ENCODE measurements around the gene TAS2R60. TPM values are rescaled to one million over a fixed set of nuclear protein-coding genes. Genes with fewer than 3 reads are reported as not detected.

Gene TAS2R60
- total and polyA plus RNA-seq, 9 of the 15 experiments (the other 6 are each of a cell fraction or from before 2014, with no cell fraction given): 0.08 TPM; not detected in 8

DNA sequence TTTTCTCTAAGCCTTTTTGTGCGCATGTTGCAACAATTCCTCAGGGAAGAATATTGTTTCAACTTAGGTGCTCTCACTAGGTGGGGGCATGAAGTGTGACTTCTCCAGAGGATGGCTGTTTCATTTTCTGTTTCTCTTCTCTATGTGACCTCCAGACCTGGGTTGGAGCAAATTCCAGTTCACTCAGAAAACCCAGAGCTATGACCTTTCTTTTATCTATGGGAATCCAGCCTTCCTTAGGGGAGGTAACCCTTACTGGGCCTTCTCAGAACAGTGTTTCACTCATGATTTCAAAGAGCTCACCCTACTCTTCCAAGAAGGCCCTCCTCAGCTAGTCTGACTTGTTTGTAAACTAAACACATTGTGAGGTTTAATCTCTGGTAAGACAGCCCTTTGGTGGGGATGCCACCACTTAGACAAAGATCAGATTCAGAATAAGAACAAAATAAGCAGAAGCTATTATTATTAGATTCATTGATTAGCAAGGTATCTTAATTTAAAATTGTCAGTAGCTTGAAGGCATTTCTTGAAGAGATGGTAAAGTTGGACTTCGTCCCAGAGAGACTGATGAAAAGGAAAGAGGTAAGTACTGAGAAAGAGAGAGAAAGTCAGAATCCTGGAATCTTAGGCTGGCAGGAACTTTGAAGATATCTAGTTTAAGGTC, 16.6 kb upstream of the TAS2R60 start (continued):
- TF ChIP-seq, protein P1, sequence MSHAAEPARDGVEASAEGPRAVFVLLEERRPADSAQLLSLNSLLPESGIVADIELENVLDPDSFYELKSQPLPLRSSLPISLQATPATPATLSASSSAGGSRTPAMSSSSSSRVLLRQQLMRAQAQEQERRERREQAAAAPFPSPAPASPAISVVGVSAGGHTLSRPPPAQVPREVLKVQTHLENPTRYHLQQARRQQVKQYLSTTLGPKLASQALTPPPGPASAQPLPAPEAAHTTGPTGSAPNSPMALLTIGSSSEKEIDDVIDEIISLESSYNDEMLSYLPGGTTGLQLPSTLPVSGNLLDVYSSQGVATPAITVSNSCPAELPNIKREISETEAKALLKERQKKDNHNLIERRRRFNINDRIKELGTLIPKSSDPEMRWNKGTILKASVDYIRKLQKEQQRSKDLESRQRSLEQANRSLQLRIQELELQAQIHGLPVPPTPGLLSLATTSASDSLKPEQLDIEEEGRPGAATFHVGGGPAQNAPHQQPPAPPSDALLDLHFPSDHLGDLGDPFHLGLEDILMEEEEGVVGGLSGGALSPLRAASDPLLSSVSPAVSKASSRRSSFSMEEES (CRISPR knock-in tag; IDR thresholded peaks at IDR 0.05): no peak
- TF ChIP-seq PTBP1 (IDR thresholded peaks at IDR 0.05; ENCODE audit: low read depth, low read length): no peak
- TF ChIP-seq NRF1 (conservative IDR thresholded peaks at IDR 0.05 in 1 of 2, IDR thresholded peaks at IDR 0.05 in 1 of 2): no peak
- no peak for TF ChIP-seq ZBTB7A (IDR thresholded peaks at IDR 0.05; ENCODE audit: borderline replicate concordance, control insufficient read depth, low read depth, low read length)
- TF ChIP-seq, protein P2, sequence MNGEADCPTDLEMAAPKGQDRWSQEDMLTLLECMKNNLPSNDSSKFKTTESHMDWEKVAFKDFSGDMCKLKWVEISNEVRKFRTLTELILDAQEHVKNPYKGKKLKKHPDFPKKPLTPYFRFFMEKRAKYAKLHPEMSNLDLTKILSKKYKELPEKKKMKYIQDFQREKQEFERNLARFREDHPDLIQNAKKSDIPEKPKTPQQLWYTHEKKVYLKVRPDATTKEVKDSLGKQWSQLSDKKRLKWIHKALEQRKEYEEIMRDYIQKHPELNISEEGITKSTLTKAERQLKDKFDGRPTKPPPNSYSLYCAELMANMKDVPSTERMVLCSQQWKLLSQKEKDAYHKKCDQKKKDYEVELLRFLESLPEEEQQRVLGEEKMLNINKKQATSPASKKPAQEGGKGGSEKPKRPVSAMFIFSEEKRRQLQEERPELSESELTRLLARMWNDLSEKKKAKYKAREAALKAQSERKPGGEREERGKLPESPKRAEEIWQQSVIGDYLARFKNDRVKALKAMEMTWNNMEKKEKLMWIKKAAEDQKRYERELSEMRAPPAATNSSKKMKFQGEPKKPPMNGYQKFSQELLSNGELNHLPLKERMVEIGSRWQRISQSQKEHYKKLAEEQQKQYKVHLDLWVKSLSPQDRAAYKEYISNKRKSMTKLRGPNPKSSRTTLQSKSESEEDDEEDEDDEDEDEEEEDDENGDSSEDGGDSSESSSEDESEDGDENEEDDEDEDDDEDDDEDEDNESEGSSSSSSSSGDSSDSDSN (IDR thresholded peaks at IDR 0.05; ENCODE audit: borderline replicate concordance in 1 of 2, low read depth in 2 of 2, low read length in 2 of 2): 0 out of 4 replicates have a peak, but pooled peaks of 1 of the 2 experiments have one; percentile 30
- no peak; the same call in 1 of the 2 replicates for TF ChIP-seq CTBP1 (IDR thresholded peaks at IDR 0.05; ENCODE audit: borderline replicate concordance)
- TF ChIP-seq SMARCC2 (IDR thresholded peaks at IDR 0.05; ENCODE audit: low read depth): peak; percentile 75; the same call in 1 of the 2 replicates
